Measurements from ENCODE around the gene EIF3M.
"Not testable (repeated sequence)": the region's sequence is repeated elsewhere in the genome, so short reads cannot be mapped to it uniquely, and the experiment has no call there.

Gene EIF3M

DNA sequence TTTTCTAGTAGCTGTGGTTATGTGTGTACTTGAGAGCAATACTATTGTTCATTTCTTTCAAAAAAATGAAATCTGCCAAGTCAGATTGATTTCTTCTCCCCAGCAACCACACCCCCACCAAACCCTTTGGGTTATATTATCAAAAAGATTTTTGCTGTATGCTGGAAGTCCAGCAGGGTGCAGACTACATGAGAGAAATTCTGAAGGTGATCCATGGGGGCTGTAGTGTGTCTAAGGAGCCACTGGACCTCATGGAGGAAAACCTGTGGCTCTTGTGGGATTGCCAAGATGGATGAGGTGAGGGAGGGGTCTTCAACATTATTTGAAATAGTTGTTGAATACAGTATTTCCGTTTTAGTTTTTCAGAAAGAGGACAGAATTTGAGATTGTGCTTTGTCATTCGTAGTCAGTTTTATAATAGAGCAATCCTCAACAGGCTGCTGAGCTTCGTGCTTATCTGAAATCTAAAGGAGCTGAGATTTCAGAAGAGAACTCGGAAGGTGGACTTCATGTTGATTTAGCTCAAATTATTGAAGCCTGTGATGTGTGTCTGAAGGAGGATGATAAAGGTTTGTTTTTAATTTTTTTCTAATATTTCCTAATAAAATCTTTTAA, 3.1 kb downstream of the EIF3M start:
- intact Hi-C loops (cut with DNase I), result no loop called here
- DNase-seq, result peak in 4 of 42 donors; percentile 4 to 41 (median 17)

- intact Hi-C loops (cut with DNase I), result no loop called here
- DNase-seq, result no peak
These were observed 10.6 kb downstream of the EIF3M start for GRCh38 chr11:32594272-32594671.

DNA sequence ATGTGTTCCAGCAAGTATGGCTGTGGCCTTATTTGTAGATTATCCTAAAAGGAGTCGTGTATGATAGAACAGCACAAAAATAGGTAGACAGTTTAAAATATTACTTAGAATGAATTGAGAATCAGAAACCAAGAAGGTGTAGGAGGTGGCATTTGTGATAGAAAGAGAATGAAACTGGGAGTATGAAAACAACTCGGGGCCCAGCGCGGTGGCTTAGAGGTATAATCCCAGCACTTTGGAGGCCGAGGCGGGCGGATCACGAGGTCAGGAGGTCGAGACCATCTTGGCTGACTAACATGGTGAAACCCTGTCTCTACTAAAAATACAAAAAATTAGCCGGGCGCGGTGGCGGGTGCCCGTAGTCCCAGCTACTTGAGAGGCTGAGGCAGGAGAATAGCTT, 12.5 kb downstream of the EIF3M start:
- peak in 2 of 42 donors; percentile 8 to 28 for DNase-seq
- intact Hi-C loops (cut with DNase I), result not testable (repeated sequence)

DNA sequence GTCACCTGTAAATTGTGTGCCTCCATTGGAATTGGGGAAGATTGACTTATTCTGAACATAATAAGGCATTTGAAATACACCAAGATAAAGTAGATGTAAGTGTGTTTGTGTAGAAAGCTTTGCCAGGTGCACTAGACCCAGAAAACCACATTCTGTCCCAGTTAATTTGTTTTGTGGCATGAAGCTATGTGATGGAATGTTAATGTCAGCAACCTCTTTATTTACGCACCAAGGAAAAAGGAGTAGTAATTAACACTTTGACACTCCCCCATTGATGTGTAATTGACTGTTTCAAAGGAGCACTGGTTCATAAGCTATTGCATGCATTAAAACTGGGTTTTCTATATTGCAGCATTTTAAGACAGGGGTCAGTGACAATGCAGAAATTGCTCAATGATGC, 14.3 kb downstream of the EIF3M start:
- intact Hi-C loops (cut with DNase I), result no loop called here
- DNase-seq, result no peak

DNA sequence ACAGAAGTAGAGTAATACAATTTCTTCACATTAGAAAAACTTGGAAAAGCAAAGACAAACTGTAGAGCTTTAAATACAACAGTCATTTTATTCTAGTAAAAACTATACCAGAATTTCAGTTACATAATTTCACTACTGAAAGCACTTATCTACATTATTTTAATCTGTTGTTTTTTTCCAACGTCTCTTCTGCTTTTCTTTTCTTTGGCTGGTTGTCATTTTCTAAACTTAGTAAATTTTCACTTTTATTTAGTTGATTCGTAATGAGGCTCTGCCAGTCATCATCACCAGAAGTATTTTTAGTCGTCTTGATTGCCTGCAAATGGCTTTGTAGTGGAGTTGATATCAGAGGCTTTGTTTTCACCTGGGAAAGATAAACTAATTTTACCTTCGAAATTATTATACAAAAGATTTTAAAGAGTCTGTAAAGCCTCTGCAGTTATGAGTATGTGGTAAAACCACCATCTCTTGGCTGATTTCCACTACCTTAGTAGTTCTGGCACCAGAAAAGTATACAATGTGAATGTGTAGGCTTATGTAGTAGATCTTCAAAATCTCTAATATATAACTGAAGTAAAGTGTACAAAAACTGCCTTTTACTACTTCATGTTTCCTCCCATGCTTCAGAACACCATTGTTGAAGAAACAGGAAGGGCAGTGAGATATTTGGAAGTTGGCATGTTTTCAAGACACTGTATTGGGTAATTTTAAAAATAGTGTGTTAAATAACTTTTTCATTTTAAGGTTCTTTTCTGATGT, 19.2 kb downstream of the EIF3M start:
- no peak for DNase-seq
- intact Hi-C loops (cut with DNase I), result no loop called here

DNA sequence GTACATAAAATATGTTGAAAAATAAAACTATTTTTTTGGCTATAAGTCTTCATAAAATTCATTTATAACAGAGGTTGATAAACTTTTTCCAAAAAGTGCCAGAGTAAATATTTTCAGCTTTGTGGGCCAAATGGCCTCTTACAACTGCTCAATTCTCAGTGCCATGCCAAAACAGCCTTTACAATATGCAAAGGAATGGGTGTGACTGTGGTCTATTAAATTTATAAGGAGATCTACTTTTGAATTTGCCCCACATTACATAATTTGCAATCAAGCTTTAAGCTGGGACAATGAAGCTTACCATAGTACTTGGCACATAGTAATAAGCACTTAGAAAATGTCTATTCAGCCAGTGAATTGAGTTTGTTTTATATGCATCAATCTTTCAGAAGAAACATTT, 22.6 kb downstream of the EIF3M start:
- no peak for DNase-seq
- intact Hi-C loops (cut with DNase I), result no loop called here

GRCh38 chr11:32608826-32609225, 25.2 kb downstream of the EIF3M start:
- intact Hi-C loops (cut with DNase I); DNase-seq: not testable (repeated sequence)

- intact Hi-C loops (cut with DNase I), result no loop called here
- DNase-seq, result no peak
These were observed 27.2 kb downstream of the EIF3M start for GRCh38 chr11:32610797-32611352.

GRCh38 chr11:32613500-32614151, 30.0 kb downstream of the EIF3M start:
- intact Hi-C loops (cut with DNase I), result no loop called here

GRCh38 chr11:32615422-32615821, 31.8 kb downstream of the EIF3M start:
- DNase-seq, result no peak
- intact Hi-C loops (cut with DNase I), result no loop called here

More at GRCh38 chr11:32613500-32614151, 30.0 kb downstream of the EIF3M start:
- no peak for DNase-seq

DNA sequence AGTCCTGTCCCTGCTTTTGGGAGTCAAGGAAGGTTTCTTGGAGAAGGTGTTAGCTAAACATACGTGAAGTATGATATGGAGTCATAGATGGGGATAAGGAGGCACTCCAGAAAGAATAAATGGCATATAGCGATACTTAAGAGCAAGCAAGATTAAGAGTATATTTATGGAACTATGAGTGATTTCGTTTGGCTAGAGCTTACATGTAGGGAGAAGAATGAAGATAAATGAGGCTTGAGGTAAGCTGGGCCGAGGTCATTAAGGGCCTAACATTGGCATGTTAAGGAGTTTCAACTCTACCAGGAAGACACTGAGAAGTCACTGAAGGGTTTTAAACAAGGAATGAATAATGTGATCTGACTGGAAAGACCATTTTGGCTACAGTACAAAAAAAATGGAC, 33.3 kb downstream of the EIF3M start:
- DNase-seq, result no peak
- intact Hi-C loops (cut with DNase I), result no loop called here

DNA sequence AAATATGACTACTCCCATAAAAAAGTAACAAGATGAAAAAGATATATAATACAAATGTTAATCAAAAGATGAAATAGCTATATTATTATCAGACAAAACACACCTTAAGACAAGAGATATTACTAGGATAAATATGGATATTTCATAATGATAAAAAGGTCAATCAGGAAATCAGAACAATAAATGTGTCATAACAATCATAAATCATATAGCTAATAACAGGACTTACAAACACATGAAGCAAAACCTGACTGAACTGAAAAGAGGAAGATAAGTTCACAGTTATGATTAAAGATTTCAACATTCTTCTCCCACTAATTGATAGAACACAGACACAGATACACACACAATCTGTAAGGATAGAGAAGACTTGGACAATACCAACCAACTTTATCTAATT, 47.2 kb downstream of the EIF3M start:
- DNase-seq, result no peak
- intact Hi-C loops (cut with DNase I), result no loop called here

DNA sequence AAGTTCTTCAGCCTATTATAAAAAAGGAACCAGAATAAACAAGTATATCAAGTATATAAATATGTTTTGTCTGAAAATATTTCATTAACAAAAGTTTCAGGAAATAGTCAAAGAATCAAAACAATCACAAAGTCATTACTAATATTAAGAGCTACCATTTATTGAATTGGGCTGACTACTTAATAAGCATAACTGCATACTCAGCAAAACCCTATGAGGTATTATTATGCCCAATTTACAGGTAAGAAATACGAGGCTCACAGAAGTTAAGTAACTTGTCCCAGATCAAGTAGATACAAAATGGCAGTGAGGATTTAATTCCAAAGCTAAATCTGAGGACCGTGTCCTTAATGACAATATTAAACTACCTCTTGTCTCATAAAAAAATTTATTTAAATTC, 52.2 kb downstream of the EIF3M start:
- intact Hi-C loops (cut with DNase I), result no loop called here
- no peak for DNase-seq

DNA sequence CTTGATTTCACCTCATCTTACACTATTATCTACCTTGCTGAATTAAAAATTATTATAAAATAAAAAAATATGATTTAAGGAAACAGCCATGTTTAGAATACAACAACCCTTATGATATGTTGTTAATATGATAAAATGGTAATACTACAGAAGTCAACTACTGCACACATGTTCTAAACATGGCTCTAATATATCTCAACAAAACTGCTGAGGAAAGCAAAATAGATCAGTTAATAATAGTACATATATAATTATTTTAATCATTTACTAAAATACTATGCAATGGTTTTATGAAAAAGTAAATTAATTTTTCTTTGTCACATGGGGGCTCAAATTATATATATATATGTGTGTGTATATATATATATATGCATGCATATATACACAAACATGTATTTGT, 57.7 kb downstream of the EIF3M start:
- DNase-seq, result no peak
- intact Hi-C loops (cut with DNase I), result no loop called here

- intact Hi-C loops (cut with DNase I), result no loop called here
- DNase-seq, result no peak
These were observed 59.9 kb downstream of the EIF3M start for GRCh38 chr11:32643526-32643925.
